ENCODE data around the gene USP15.

The USP15 gene

GRCh38 chr12:62247281-62248045 is 12.7 kb upstream of the USP15 start:
- TF ChIP-seq, protein P1, sequence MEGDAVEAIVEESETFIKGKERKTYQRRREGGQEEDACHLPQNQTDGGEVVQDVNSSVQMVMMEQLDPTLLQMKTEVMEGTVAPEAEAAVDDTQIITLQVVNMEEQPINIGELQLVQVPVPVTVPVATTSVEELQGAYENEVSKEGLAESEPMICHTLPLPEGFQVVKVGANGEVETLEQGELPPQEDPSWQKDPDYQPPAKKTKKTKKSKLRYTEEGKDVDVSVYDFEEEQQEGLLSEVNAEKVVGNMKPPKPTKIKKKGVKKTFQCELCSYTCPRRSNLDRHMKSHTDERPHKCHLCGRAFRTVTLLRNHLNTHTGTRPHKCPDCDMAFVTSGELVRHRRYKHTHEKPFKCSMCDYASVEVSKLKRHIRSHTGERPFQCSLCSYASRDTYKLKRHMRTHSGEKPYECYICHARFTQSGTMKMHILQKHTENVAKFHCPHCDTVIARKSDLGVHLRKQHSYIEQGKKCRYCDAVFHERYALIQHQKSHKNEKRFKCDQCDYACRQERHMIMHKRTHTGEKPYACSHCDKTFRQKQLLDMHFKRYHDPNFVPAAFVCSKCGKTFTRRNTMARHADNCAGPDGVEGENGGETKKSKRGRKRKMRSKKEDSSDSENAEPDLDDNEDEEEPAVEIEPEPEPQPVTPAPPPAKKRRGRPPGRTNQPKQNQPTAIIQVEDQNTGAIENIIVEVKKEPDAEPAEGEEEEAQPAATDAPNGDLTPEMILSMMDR (IDR thresholded peaks at IDR 0.05; ENCODE audit: extremely low read depth, insufficient read depth, missing control alignments) = no peak
- in situ Hi-C loops (cut with MboI; ENCODE audit: low pct_unique_long_range_greater_than_20kb, low sequenced_read_pairs, unreplicated experiment) = no loop called here
- DNase-seq (ENCODE audit: low spot score) = no peak

- in situ Hi-C loops (cut with MboI; ENCODE audit: low pct_unique_long_range_greater_than_20kb, low sequenced_read_pairs, unreplicated experiment) = no loop called here
- TF ChIP-seq, protein P1 (IDR thresholded peaks at IDR 0.05; ENCODE audit: extremely low read depth, insufficient read depth, missing control alignments) = no peak
- no peak for DNase-seq (ENCODE audit: low spot score)
These were observed 11.3 kb upstream of the USP15 start for GRCh38 chr12:62248873-62249272.

DNA sequence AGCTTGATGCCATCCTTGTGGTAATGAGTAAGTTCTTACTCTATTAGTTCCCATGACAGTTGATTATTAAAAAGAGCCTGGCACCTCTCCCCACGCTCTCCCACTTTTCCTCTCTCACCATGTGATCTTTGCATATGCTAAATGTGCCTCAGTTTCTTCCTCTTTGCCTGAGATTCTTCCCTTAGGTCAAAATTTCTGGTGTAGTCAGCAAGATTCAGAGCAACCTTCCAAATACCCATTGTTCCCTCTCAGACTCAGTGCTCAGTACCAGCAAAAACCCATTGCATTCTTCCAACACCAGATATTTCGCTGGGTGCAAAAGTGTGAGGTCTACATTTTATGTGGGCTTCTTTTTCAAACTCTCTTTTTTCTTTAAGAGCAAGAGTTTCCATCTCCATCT is 10.8 kb upstream of the USP15 start:
- no peak for DNase-seq (ENCODE audit: low spot score)
- in situ Hi-C loops (cut with MboI; ENCODE audit: low pct_unique_long_range_greater_than_20kb, low sequenced_read_pairs, unreplicated experiment) = no loop called here

GRCh38 chr12:62250671-62251608 is 9.3 kb upstream of the USP15 start:
- TF ChIP-seq, protein P1 (IDR thresholded peaks at IDR 0.05; ENCODE audit: extremely low read depth, insufficient read depth, missing control alignments) = no peak
- in situ Hi-C loops (cut with MboI; ENCODE audit: low pct_unique_long_range_greater_than_20kb, low sequenced_read_pairs, unreplicated experiment) = loop anchor here (25.0 kb wide), 1 partner anchor 561 kb away; no protein-coding TSS in a partner anchor
- DNase-seq (ENCODE audit: low spot score) = peak; percentile 28

More for the DNA sequence above, 10.8 kb upstream of the USP15 start:
- TF ChIP-seq, protein P1 (IDR thresholded peaks at IDR 0.05; ENCODE audit: extremely low read depth, insufficient read depth, missing control alignments) = no peak

DNA sequence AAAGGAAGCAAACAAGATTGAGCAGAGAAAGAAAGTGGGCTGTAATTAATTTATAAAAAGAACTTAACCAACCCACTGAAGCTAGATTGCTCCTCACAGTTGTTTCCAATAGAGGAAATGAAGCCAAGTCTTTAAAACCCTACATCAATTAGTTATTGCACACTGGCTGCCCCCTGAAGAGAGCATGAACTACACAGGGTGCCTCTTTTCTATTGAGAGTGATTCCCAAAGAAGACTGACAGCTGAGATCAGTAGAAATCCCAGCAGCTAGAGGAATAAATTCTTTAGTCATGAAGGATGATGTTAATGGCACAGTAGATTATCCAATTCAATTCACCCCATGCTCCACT is 8.6 kb upstream of the USP15 start:
- in situ Hi-C loops (cut with MboI; ENCODE audit: low pct_unique_long_range_greater_than_20kb, low sequenced_read_pairs, unreplicated experiment) = loop anchor here (25.0 kb wide), 1 partner anchor 561 kb away; no protein-coding TSS in a partner anchor
- TF ChIP-seq, protein P1 (IDR thresholded peaks at IDR 0.05; ENCODE audit: extremely low read depth, insufficient read depth, missing control alignments) = no peak
- no peak for DNase-seq (ENCODE audit: low spot score)

DNA sequence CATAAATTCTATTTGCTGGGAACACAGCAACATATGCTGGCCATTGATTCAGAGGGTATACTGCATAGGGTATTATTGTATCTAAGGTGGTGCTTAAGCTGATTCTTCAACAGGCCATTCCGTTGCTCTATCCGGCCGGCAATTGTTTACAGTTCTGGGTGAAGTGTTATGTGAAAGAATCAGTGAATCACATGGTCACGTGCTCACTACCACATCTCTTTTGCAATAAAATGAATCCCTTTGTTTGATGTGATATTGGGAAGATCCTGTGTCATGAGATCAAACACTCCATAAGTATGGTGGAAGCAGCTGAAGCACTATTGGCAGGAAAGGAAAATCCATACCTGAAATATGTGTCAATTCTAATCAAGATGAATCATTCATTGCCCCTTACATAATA is 7.6 kb upstream of the USP15 start:
- TF ChIP-seq, protein P1 (IDR thresholded peaks at IDR 0.05; ENCODE audit: extremely low read depth, insufficient read depth, missing control alignments) = no peak
- in situ Hi-C loops (cut with MboI; ENCODE audit: low pct_unique_long_range_greater_than_20kb, low sequenced_read_pairs, unreplicated experiment) = loop anchor here (25.0 kb wide), 1 partner anchor 560 kb away; no protein-coding TSS in a partner anchor
- no peak for DNase-seq (ENCODE audit: low spot score)

All from GM13977 (cell line).